Measurements from ENCODE around the gene RFX7. TPM values are rescaled to one million over a fixed set of nuclear protein-coding genes. Genes with fewer than 3 reads are reported as not detected.

RFX7 gene
- total and polyA plus RNA-seq, 2 of the 4 experiments (the other 2 are of a cell fraction): 4.1 to 10.6 TPM

- H2AK9ac ChIP-seq (replicated peaks; ENCODE audit: low read depth, low read length, poor library complexity): no peak overlapping the region
- no peak overlapping the region for H2BK15ac ChIP-seq (ENCODE audit: low read depth, low read length)
- DNase-seq (no peak), ATAC-seq (ENCODE audit: low read depth) (no peak)
- H3K14ac ChIP-seq (replicated peaks; ENCODE audit: low read depth, low read length): no peak overlapping the region
- no peak overlapping the region for H3K4me3 ChIP-seq (ENCODE audit: insufficient read depth, low read depth, low read length)
- H3K18ac ChIP-seq (ENCODE audit: low read depth, low read length): no peak overlapping the region
- H3K23ac ChIP-seq (ENCODE audit: low read depth, low read length): no peak overlapping the region
- no peak overlapping the region for H4K8ac ChIP-seq (ENCODE audit: low read depth in 2 of 2, low read length in 2 of 2)
- H3K36me3 ChIP-seq (ENCODE audit: control insufficient read depth, insufficient read depth, low read length): peaks cover 6% of the 10 kb centered on the region
- no peak overlapping the region for H3K4ac ChIP-seq (ENCODE audit: low read depth, low read length)
- H3K9ac ChIP-seq (ENCODE audit: low read depth, low read length): no peak overlapping the region
- H3K79me1 ChIP-seq (ENCODE audit: low read depth in 1 of 2, low read length in 2 of 2): peaks cover 5 to 21% of the 10 kb centered on the region in 2 experiments; a peak in 3 of 4 replicates
- H2BK5ac ChIP-seq (ENCODE audit: low read depth, low read length, poor library complexity, severe bottlenecking): no peak overlapping the region
- H2AK5ac ChIP-seq (ENCODE audit: low read depth, low read length): no peak overlapping the region
- in situ Hi-C loops (cut with MboI; ENCODE audit: low sequenced_read_pairs): no loop called here
- dilution Hi-C loops (cut with HindIII; ENCODE audit: low sequenced_read_pairs, unreplicated experiment): no loop called here
- WGBS, 2 experiments (ENCODE audit: extremely low coverage in 2 of 2, insufficient read length in 1 of 2): no CpG with 5 or more reads among the region's 1 CpG
- POLR2A ChIA-PET (ENCODE audit: unreplicated experiment): no interaction called here
- no peak overlapping the region for H3K27ac ChIP-seq (ENCODE audit: insufficient read depth, low read length)
- H2BK120ac ChIP-seq (ENCODE audit: low read depth, low read length): no peak overlapping the region
- BruUV-seq (replicated peaks): no TSS peak
- H2AFZ ChIP-seq (replicated peaks; ENCODE audit: low read length, poor library complexity): no peak overlapping the region
- H3K9me1 ChIP-seq (ENCODE audit: insufficient read depth, low read length): no peaks in the 10 kb centered on the region
- CTCF ChIA-PET: no interaction called here
- intact Hi-C loops (cut with micrococcal nuclease): loop anchor here (10.0 kb wide), 1 partner anchor 319 kb away; no protein-coding TSS in a partner anchor
- TF ChIP-seq FOS (IDR thresholded peaks at IDR 0.05; ENCODE audit: low read depth, low read length) (no peak), BHLHE40 (IDR thresholded peaks at IDR 0.05; ENCODE audit: low read depth, low read length) (no peak), RFX5 (IDR thresholded peaks at IDR 0.05; ENCODE audit: low read depth, low read length) (no peak), MAZ (IDR thresholded peaks at IDR 0.05; ENCODE audit: borderline replicate concordance, low read depth, low read length) (no peak), POLR2A (IDR thresholded peaks at IDR 0.05; ENCODE audit: low read depth, low read length) (no peak)
- TF ChIP-seq, protein P1, sequence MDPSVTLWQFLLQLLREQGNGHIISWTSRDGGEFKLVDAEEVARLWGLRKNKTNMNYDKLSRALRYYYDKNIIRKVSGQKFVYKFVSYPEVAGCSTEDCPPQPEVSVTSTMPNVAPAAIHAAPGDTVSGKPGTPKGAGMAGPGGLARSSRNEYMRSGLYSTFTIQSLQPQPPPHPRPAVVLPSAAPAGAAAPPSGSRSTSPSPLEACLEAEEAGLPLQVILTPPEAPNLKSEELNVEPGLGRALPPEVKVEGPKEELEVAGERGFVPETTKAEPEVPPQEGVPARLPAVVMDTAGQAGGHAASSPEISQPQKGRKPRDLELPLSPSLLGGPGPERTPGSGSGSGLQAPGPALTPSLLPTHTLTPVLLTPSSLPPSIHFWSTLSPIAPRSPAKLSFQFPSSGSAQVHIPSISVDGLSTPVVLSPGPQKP (IDR thresholded peaks at IDR 0.05; ENCODE audit: borderline replicate concordance, low read depth, low read length): no peak
- H3K56ac ChIP-seq (ENCODE audit: extremely low read depth, insufficient read depth, low read length): no peak overlapping the region
- no peak overlapping the region for H4K5ac ChIP-seq (ENCODE audit: low read depth, low read length)
- no peaks in the 10 kb centered on the region for H3K27me3 ChIP-seq (ENCODE audit: control insufficient read depth, insufficient read depth, low read length)
- 0 out of 2 replicates have a peak, but pooled peaks cover 5% of the 10 kb centered on the region for H4K20me1 ChIP-seq (ENCODE audit: insufficient read depth, low read length)
- no peak overlapping the region for H4K91ac ChIP-seq (ENCODE audit: insufficient read depth, low read depth, low read length)
- no peaks in the 10 kb centered on the region for H3K9me3 ChIP-seq (ENCODE audit: control insufficient read depth, insufficient read depth, low read length)
- H3K4me1 ChIP-seq (ENCODE audit: control insufficient read depth, insufficient read depth, low read length): no peaks in the 10 kb centered on the region
- H2BK20ac ChIP-seq (ENCODE audit: low read depth, low read length): no peak overlapping the region
- H3K4me2 ChIP-seq (ENCODE audit: low read depth, low read length): no peak overlapping the region
Observed at GRCh38 chr15:56105855-56106254, 137.8 kb downstream of the RFX7 start.
